NCI-H2227 treated with DMSO at 0.1 percent for 48 hours (cell line): Measurements from ENCODE around the gene NAV2.

ENCODE experiments used
- DNase-seq: peaks from one replicate; lab custom pipeline; 2025; lab: John Stamatoyannopoulos, UW

Gene NAV2

DNA sequence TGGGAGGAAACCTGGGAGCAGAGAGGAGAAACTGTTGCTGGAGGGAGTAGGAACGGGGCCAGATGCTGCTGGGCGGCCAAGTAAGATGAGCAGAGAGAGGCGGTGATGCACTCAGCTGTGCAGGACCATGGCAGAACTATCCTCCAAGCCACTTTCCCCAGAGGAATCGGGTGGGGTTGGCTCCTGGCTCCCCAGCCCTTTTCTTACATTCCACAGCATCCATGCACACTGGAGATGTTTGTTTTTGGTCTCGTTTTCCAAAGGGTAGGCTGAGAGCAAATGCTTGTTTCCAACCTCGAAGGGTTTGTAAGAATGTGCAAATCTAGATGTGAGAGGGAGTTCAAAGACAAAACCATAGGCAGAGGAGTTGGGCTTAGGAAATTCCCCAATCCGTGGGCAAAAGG lies 374.5 kb downstream of the NAV2 start:
- DNase-seq = no peak

DNA sequence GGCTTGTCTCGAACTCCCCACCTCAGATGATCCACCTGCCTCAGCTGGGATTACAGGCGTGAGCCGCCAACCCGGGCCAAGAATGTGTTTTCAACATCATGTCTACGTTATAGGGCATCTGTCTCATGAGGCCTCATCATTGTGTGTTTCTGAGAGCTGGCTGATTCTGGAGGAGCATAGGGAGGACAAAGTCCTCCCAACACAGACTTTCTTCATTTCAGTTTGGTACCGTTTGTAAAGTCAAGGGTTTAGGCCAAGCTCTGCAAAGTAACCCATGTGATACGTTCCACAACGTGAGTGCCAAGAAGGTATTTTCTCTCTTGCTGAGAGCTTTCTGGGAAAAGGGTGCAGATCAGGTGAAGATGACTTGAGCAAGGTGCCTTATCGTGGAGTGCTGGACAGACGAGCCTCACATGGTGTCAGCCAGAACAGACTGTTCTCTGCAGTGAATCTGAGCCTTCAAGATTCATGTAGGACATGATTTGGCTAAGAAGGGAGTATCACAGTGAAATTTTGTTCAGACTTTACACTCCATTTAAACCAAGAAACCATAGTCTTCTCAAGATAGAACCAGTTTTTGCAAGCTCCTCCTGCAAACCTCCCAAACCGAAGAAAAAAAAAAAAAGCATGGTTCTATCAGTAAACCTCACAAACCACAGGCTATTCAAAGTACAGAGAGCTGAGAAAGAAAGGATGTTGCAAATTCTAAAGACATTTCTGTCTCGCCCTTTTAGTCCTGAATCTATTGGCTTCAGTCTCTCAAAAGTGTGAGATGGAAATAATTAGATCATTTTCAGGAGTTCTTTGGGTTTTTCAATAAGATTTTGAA lies 376.0 kb downstream of the NAV2 start:
- no peak for DNase-seq

DNA sequence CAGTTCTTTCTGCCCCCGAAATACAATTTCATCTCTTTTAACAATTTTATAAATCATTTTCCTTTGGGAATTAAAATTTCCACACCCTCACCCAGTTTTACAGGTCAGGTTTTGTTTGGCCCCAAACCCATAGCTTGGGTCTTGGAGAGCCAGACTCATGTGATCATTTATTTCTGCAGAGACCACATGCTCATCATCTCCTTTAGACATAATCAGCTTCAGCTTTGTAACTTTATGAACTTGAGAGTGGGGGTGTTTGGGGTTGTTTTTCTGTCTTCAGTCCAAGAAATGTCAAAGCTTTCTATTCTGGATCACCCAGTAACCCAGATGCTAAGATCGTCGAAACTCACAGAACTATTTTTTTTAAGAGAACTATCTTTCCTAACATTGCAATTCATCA lies 376.7 kb downstream of the NAV2 start:
- no peak for DNase-seq

DNA sequence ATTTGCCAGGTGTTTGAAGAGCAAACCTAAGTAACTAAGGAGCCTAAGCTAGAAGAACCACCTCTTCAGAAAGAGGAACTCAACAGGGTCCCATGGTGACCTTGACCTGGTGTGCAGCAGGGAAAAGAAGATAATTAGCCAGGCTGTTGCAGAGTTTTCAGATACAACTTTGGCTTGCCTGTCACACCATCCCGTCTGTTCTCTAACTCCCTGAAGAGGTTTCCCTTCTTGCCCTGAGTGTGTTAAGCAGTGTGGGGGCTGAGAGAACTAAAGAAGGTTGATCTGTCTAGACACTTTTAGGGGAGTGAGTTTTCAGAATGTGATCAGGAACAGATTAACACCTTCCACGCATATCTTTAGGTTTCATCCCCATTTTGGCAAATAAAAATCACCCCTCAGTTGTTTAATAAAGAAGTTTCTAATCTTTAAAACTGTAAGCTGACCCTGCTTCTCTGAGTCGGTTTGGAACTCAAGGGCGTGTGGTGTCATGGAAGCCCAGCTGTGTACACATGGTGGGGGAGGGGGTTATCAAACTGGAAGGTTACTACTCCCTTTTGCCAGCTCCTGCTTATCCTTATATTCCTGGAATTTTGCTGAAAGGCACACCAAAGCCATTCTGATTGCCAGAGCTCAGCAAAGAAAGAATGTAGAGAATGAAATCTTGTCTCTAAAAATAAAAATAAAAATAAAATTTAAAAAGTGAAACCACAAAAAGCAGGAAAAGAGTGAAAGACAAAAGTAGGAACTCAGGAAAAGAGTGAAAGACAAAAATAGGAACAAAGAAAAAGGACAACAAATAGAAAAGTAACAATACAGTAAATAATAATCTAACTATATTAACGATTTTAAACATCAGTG lies 377.4 kb downstream of the NAV2 start:
- no peak for DNase-seq

DNA sequence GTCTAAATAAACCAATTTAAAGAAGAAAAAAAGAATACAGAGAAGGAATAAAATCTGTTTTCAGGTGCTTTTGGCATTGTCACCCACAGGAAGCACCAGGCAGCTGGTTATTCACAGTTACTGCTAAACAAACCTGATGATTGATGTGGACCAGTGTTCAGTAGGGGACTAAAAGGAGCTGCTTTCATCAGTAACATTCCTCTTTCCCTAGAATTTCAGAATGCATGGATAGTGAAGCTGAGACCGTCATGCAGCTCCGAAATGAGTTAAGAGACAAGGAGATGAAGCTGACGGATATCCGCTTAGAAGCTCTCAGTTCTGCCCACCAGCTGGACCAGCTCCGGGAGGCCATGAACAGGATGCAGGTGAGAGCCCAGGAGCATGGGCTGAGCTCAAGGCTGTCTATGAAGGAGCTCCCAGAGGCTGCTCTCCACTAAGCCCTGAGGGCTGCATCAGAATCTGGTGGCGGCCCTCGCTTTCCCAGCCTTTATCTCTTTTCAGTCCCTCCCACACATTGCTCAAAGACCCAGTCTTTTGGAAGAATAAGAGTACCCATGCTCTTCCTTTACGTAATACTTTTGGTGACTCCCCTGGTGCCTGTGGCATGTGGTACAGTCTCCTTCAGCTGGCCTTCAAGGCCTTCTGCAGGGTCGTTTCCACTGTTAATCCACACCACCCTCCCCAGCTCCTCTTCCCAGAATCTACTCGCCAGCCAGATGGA lies 378.2 kb downstream of the NAV2 start:
- DNase-seq = no peak

DNA sequence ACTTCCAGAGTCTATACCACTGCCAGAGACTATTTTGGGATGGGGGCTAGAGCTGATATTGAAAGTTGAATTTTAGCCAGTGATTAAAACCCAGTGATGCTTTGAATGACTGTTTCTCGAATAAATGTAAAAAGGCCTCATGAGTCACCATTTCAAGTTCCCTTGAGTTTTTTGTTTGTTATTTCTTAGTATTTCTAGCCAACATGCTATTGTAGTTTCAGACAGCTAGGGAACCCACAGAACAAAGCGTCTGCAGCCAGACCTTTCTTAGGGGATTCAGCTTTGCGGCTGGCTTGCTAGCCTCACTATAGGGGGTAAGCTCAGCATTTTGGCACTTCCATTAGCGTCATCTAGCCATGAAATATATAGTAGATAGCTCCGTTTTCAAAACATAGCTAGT lies 381.1 kb downstream of the NAV2 start:
- no peak for DNase-seq

DNA sequence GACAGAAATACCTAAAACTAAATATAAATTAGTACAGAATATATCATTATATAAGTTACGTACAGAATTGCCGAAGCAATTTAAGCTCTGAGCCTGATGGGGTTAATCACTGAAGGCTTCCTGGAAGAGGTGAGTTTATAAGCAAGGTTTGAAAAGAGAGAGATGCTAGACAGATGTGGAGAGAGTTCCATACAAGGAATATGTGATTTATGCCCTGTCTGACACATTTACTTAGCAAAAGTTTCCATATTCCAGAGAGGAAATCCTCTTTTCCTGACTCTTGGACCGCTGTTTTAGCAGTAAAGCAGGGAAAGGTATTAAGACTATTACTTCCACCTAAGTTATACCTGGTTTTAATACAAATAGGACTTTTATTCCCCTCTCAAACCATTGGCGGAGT lies 382.6 kb downstream of the NAV2 start:
- DNase-seq = no peak

DNA sequence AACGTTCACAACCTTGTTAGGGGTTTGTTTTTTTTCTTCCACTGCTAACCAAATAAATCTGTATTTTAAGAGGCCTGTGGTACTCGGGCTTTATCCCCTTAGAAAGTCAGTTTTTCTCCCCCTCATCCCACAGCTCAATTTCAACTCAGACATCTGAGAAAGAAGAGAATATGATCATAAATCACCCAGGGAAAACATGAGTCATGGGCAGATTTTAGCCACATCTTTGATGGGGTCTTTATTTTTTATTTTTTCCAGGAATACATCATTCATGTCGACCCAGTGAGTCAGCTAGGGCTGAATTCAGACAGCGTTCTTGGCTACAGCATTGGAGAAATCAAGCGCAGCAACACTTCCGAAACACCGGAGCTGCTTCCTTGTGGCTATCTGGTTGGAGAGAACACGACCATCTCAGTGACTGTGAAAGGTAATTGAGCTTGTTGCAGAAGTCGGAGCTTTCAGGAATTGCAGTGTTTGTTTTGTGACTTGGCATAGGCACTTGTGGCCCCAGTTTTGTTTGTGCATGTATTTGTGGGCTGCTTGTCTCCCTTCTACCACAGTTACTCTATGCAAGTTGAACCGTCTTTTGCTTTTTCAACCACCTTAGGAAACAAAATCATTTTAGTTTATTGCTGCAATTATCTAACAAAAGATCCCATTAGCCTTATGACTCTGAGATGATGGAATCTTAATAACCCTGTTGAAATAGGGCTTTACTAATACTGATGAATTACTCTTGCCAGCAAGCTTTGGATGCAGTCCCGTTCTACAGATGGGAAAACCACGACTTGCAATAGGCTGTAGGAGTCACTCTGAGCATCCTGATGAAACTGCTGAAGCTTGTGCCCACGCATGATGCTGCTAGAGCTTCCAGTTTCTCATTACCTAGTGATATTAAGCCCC lies 384.9 kb downstream of the NAV2 start:
- no peak for DNase-seq

DNA sequence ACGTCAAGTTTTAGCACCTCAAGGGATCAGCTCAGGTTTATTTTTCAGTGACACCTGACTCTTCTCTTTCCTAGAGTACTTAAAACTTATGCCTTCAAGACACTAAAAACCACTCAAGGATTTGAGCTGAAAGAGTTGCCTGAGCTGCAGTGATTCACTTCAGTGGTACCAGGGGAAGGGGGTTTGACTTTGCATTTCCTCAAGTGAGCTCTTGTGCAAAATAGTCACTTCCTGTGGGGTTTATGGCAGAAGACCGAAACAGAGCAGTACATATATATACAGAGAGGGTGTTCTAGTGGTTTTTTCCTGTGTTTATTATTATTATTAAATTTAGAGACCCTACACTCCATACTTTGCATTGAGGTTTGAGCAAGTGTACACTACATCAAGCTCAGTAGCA lies 386.9 kb downstream of the NAV2 start:
- DNase-seq = no peak

DNA sequence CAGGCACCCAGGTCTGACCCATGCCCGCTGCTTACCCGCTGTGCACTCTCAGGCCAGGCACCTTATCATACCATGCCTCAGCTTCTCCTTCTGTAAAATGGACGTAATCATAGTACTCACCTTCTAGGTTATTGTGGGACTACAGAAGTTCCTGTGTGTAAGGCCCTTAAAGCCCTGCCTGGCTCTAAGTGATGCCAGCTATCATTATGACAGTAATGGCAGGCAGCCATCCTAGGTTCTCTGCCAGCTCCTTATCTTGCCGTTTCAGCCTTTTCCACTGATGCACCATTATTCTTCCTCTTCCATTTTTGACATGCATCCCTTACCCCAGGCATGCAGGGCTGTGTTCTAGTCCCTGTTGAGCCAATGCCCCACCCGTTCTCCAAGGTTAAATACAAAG lies 389.8 kb downstream of the NAV2 start:
- DNase-seq = no peak

DNA sequence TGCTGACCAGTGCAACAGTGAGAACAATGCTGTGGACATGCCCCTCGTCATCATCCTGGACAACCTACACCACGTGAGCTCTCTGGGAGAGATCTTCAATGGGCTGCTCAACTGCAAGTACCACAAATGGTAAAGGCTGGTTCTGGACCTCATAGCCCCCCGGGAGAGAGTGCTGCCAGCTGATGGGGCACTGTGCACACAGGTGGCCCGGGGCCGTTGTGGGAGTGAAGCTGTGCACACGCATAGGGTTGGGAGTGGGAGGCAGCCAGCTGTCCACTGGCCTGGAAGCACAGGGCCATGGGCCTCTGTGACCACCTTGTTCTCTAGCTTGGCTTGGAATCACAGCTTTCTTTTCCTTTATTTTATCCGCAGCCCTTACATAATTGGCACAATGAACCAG lies 390.6 kb downstream of the NAV2 start:
- DNase-seq = no peak

DNA sequence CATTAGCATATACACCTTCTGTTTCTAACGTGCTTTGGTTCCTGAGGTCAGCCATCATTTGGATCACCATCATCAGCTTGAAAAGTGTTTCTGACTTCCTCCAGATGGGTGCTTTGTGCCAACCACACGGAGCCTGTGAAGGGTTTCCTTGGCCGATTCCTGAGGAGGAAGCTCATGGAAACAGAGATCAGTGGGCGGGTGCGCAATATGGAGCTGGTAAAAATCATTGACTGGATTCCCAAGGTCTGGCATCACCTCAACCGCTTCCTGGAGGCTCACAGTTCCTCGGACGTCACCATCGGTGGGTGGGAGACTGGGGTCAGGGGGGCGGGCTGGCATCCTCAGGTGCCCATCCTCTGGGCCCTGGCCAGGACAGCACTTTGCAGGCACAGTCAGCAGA lies 392.8 kb downstream of the NAV2 start:
- no peak for DNase-seq

DNA sequence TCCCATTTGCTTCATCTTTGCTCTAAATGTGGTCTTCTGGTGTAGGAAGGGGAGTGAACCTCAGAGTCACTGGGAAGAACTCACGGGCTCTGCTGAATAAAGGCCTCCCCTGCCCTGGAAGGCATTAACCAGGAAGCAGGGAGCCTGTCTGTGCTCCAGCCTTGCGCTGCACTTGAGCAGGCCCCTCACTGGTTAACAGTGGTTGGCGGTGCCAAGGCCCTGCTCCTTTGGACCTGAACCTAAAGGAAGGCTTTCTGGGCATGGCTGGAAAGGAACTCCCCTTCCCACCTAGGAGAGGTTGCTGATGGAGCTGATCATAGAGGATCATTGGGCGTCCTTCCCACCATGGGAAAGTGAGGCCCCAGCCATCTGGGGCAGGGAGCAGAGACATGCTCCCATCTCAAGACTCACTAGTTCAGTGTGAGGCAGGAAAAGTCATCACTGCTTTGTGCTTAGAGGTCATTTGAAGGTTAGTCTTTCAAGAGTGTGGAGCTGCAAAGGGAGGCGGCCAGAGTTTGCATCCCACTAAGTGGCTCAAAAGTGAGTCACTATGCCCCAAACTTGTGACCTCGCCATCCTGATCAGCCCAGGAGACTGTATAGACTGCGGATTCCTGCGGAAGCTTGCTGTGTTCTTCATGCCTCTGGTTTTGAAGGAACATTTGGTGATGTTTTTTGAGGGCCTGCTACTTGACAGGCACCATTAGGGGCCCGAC lies 397.3 kb downstream of the NAV2 start:
- no peak for DNase-seq

DNA sequence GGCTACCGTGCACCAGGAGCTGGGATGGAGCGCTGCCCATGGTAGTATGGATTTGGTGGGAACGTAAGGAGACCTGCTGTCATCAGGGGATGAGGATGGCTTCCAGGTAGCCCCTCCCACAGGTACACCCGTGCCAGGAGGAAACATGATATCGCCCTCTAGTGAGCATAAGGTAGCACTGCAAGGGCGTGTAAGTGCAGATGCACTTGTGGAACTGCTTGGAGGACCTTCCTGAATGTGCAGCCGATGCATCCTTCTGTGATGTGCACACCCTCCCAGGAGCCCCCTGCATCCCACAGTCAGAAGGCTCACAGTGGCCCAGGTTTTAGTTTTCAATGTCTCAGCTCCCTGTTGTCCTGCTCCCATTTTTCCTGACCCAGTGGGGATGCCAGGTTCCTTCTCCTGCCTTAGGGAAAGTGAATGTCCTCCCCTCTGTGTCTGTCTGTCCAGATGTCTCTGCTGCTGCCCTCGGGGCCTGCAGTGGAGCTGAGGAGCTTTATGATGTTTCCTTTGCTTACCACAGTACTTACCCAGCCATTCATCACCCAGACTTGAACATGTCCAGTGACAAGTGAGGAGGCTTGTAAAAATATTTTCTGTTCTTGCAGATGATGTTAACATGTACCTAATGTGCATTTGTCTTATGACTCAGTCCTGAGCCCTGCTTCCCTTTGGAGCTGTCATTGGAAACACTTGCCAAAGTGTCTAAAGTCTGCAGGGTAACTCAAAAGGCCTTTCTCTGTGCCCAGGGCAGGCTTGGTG lies 398.5 kb downstream of the NAV2 start:
- DNase-seq = peak; percentile 66

DNA sequence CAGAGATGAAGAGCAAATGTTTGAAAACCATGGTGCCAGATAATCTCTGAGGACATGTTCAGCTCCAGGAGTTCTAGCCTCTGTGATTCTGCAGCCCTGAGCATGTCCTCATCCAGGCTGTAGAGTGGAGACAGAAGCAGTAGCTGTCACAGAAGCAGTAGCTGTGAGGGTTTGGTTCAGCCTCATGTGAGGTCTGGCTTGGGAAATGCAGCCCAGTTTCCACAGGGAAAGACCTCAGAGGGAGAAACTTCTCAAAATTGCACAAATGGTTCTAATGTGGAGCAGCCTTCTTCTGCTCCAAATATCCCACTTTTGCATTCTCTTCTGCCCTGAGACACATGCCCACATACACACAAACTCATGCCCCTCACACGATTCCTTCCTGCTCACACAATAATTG lies 399.2 kb downstream of the NAV2 start:
- no peak for DNase-seq

DNA sequence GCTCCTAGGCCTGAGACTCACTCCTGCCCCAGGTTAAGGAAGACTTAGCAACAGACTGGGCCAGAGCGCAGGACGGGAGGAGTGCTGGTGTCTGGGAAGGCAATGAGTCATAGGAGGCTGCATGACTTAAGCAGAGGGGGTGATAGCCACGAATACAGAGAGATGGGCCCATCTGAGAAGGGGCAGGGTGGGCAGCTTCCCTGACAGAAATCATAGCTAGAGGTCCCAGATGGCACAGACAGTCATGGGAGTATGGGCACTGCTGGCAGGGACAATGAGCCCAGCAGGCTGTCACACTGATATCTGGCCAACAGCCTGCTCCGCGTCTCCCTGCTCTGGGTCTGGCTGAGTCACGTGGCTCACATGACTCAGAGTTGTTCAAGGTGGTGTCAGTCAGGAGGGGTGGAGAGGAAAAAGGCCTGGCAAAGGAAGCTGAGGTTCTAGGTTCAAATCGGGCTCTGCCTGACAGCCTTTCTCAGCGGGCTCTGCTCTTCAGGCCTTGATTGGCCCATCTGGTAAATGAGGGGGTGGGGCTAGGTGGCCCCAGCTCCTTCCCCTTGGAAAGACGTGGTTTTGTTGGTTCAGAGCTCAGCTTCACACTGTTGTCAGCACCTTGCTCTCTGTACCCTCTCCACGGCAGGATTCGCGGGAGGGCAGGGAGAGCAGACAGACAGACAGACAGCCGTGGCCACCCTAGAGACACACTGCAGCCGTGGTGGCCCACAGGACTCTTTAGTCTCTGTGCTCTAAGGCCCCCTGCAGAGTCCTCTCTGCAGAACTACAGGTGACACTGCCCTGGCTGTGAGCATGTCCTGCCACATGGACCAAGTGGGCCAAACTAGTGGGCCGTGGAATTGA lies 399.9 kb downstream of the NAV2 start:
- no peak for DNase-seq

DNA sequence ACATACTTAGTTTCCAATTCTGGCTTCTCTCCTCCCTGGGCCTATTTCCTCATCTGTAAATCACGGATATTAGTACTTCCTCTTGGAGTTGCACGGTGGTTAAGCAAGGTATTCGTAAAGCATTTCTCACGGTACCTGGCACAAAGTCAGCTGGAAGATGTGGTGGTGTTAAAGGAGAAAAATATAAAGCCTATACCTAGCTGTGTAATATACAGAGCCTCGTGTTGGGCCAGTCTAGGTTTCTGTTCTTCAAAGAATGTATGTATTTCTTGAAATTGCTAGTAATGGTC lies 400.5 kb downstream of the NAV2 start:
- DNase-seq = no peak

DNA sequence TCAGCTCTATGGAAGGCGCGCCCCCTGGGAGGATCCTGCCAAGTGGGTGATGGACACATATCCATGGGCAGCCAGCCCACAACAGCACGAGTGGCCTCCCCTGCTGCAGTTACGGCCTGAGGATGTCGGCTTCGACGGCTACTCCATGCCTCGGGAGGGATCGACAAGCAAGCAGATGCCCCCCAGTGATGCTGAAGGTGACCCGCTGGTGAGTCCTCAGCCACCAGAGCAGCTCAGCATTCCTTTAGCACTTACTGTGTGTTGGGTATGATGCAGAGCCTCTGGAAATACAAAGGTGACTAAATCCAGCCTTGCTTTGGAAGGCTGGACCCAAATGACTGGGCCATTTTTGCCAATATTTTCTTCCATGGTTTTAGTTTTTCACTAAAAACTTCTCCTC lies 402.0 kb downstream of the NAV2 start:
- DNase-seq = no peak

DNA sequence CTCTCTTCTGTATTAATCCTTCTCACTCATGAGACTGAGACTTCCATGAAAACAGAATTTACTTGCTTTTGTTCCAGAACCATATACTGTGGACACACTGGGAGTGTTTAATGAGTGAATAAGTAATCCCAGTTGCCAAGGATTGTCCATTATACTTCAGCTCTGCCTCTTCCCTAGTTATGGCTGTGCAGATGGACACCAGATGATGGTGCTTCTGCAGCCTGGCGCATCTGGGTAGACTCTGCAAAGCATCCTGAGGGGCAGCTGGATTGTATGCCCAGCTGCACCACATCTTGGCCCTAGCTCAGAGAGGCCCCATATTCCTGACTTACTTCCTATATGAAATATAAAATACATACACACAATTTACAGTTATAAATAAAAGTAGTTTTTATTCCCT lies 404.2 kb downstream of the NAV2 start:
- no peak for DNase-seq

DNA sequence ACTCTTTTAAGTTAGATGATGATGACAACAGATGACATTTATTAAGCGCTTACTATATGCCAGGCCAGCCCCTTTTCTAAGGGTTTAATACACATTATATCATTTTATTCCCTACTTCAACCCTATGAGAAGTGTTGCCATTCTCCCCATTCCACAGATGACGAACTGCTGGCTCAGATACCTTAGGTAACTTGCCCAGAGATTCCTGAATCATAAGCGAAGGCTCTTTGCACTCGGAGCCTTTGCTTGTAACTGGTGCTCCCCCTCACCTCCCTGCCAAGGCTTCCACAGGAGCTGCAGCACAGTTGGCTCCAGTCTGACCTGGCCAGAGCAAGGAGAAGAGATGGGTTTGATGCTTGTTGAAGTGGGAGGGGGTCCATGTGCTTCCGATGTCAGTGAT lies 404.7 kb downstream of the NAV2 start:
- DNase-seq = no peak
